ENCODE measurements around the gene STRBP. TPM values are rescaled to one million over a fixed set of nuclear protein-coding genes. Genes with fewer than 3 reads are reported as not detected.

The STRBP gene
- total and polyA plus RNA-seq, 2 of the 8 experiments (the other 6 are each of a cell fraction or from before 2014, with no cell fraction given) = 29.7 to 105 TPM

- CTCF ChIA-PET (ENCODE audit: partially characterized antibody) = interaction anchor here (0.8 to 1.5 kb wide), 3 partner anchors 12 to 197 kb away, joined by 3 to 4 read pairs (median 3); no protein-coding TSS in a partner anchor
- Histone ChIP-seq H2BK120ac (replicated peaks; ENCODE audit: low read depth, low read length) (no peak overlapping the region), H4K91ac (replicated peaks; ENCODE audit: insufficient read length, low read length) (no peak overlapping the region), H3K56ac (replicated peaks; ENCODE audit: insufficient read length, low read depth, low read length) (no peak overlapping the region), H3K36me3 (ENCODE audit: control insufficient read depth in 2 of 4, insufficient read depth in 4 of 4, low read length in 3 of 4) (no peaks in the 10 kb centered on the region), H3K79me2 (ENCODE audit: control insufficient read depth in 1 of 2, insufficient read depth in 2 of 2, low read length in 2 of 2) (no peaks in the 10 kb centered on the region), H3K4me3 (ENCODE audit: extremely low read depth in 1 of 4, insufficient read depth in 2 of 4, low read depth in 3 of 4, low read length in 4 of 4) (no peak overlapping the region), H3K4ac (replicated peaks; ENCODE audit: insufficient read length, low read depth, low read length) (no peak overlapping the region), H3K18ac (ENCODE audit: extremely low read depth, low read length) (no peak overlapping the region), H2BK5ac (ENCODE audit: low read depth, low read length) (no peak overlapping the region), H3K9ac (replicated peaks in 1 of 4; ENCODE audit: extremely low read depth in 1 of 4, low read depth in 3 of 4, low read length in 3 of 4) (no peak overlapping the region), H4K8ac (ENCODE audit: extremely low read depth, insufficient read depth, low read length) (no peak overlapping the region), H3K9me3 (ENCODE audit: insufficient read depth in 2 of 2, low read depth in 1 of 2, low read length in 1 of 2) (no peaks in the 10 kb centered on the region), H2AK5ac (ENCODE audit: low read depth, low read length) (no peak overlapping the region), H3K23me2 (ENCODE audit: low read depth, low read length) (no peaks in the 10 kb centered on the region), H3K27ac (ENCODE audit: low read depth, low read length) (no peak overlapping the region), H2BK12ac (ENCODE audit: low read depth, low read length) (no peak overlapping the region), H3K4me1 (replicated peaks in 1 of 4; ENCODE audit: control insufficient read depth in 3 of 4, insufficient read depth in 4 of 4, low read length in 3 of 4) (no peaks in the 10 kb centered on the region), H3K14ac (ENCODE audit: insufficient read length) (no peak overlapping the region), H4K20me1 (replicated peaks in 1 of 2; ENCODE audit: control insufficient read depth in 1 of 2, insufficient read depth in 2 of 2, low read length in 2 of 2) (no peaks in the 10 kb centered on the region), H2AFZ (ENCODE audit: low read length) (no peak overlapping the region), H3K4me2 (ENCODE audit: insufficient read depth in 1 of 2, low read depth in 2 of 2, low read length in 2 of 2) (no peak overlapping the region), H3K79me1 (ENCODE audit: low read depth, low read length) (no peaks in the 10 kb centered on the region), H2BK20ac (ENCODE audit: low read length) (no peak overlapping the region), H2BK15ac (ENCODE audit: low read length) (no peak overlapping the region), H3K27me3 (replicated peaks in 1 of 4; ENCODE audit: control insufficient read depth in 3 of 4, extremely low read depth in 1 of 4, insufficient read depth in 3 of 4, low read length in 3 of 4) (no peaks in the 10 kb centered on the region; a peak in 1 of 7 replicates), H4K5ac (ENCODE audit: insufficient read length, low read depth, low read length) (no peak overlapping the region), H3K23ac (ENCODE audit: insufficient read length) (no peak overlapping the region)
- FAIRE-seq (no peak), DNase-seq (ENCODE audit: low read depth in 1 of 2, low spot score in 2 of 2) (no peak)
- WGBS, 2 experiments (ENCODE audit: extremely low coverage in 1 of 2, insufficient coverage in 1 of 2, insufficient read length in 1 of 2, insufficient replicate concordance in 2 of 2, low coverage in 1 of 2, low lambda C conversion rate in 2 of 2, missing lambda C conversion rate in 1 of 2) = 80% methylated on average over 9 of the region's 9 CpGs; no CpG with 5 or more reads in 1 of the 2 experiments
- POLR2A ChIA-PET (ENCODE audit: partially characterized antibody) = interaction anchor here (0.6 to 1.0 kb wide), 2 partner anchors 42 to 180 kb away, joined by 3 read pairs; no protein-coding TSS in a partner anchor
- TF ChIP-seq HDAC2 (IDR thresholded peaks at IDR 0.05; ENCODE audit: borderline replicate concordance in 1 of 2, low read depth in 2 of 2, low read length in 2 of 2) = no peak
These were observed 13.4 kb upstream of the STRBP start for GRCh38 chr9:123281659-123282350.

All from H1 (cell line).